ENCODE results near the gene BNIPL.
A peak's percentile ranks its signal among the peaks of the same experiment; 100 is the strongest.

The BNIPL gene

DNA sequence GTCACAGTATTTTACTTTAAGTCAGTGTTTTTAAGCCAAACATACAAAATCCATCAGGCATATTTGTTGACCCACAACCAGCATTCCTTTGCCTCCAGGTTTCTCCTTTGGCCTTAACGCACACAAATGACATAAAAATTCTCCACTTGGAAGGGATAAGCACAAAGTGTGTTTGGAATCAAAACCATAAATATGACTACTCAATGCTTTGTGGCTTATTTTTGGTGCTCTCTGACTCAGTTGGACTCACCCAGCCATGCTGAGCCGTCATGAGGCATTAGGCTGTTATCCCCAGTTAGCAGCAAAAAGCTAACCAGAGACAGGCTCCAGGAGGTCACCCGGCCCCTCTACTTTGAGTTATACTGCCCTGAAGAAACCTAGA is 27.2 kb upstream of the BNIPL start:
- Histone ChIP-seq H3K36me3 (ENCODE audit: low read length) (no peaks in the 10 kb centered on the region), H4K20me1 (ENCODE audit: low read depth, low read length) (no peaks in the 10 kb centered on the region), H3K9me2 (replicated peaks; ENCODE audit: insufficient read depth, low read length) (no peaks in the 10 kb centered on the region), H3K27ac (ENCODE audit: low read depth, low read length) (no peak overlapping the region), H3F3A (ENCODE audit: insufficient read depth) (peaks cover 8% of the 10 kb centered on the region; the same call in 1 of the 2 replicates), H3K4me2 (ENCODE audit: low read depth, low read length, poor library complexity, severe bottlenecking) (peak overlapping the region; percentile 75), H3K9me3 (ENCODE audit: insufficient read depth, low read length) (no peaks in the 10 kb centered on the region), H3K27me3 (ENCODE audit: low read length) (no peaks in the 10 kb centered on the region), H3K9ac (ENCODE audit: low read length) (peak overlapping the region; percentile 83), H3K4me3 (ENCODE audit: insufficient read depth, low read length, poor library complexity, severe bottlenecking) (peak overlapping the region; percentile 87), H3K79me2 (ENCODE audit: insufficient read depth, low read length) (peaks cover 12% of the 10 kb centered on the region; the same call in 1 of the 2 replicates), H2AFZ (ENCODE audit: low read depth, low read length, severe bottlenecking) (peak overlapping the region; percentile 85)
- TF ChIP-seq CTCF (IDR thresholded peaks at IDR 0.05; ENCODE audit: insufficient read depth, low read length, poor library complexity, severe bottlenecking) (no peak), EZH2phosphoT487 (conservative IDR thresholded peaks at IDR 0.05; ENCODE audit: low read length) (no peak)

DNA sequence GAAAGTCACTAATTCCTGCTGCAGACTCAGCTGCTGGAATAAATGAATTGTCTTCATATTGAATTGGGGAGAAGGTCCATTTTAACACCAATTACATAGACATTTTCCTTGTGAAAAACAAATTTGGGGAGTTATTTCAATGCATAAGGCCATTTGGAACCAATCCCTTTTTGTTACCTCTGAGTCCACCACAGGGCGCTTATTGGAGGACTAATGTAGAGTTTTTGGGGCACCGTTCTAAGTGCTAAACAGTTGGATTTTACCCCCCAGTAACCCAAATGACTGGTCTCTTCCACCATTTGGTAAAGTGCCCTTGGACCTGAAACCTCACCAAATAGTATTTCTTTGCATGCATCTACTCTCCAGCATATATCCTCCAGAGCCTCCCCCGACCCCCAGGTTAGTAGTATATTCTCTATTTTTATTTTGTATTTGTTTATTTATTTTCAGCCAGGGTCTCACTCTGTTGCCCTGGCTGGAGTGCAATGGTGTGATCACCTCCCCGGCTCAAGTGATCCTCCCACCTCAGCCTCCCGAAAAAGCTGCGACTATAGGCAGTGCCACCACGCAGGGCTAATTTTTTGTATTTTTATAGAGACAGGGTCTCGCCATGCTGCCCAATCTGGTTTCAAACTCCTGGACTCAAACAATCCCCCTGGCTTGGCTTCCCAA is 26.6 kb upstream of the BNIPL start:
- no peak overlapping the region for H2AFZ ChIP-seq (ENCODE audit: low read depth, low read length, severe bottlenecking)
- peak overlapping the region; percentile 75 for H3K4me2 ChIP-seq (ENCODE audit: low read depth, low read length, poor library complexity, severe bottlenecking)
- H3K9me3 ChIP-seq (ENCODE audit: insufficient read depth, low read length): no peaks in the 10 kb centered on the region
- H3K4me3 ChIP-seq (ENCODE audit: insufficient read depth, low read length, poor library complexity, severe bottlenecking): peak overlapping the region; percentile 87
- H3K27me3 ChIP-seq (ENCODE audit: low read length): no peaks in the 10 kb centered on the region
- no peaks in the 10 kb centered on the region for H4K20me1 ChIP-seq (ENCODE audit: low read depth, low read length)
- H3K36me3 ChIP-seq (ENCODE audit: low read length): no peaks in the 10 kb centered on the region
- H3K79me2 ChIP-seq (ENCODE audit: insufficient read depth, low read length): peaks cover 12% of the 10 kb centered on the region; the same call in 1 of the 2 replicates
- H3F3A ChIP-seq (ENCODE audit: insufficient read depth): peaks cover 8% of the 10 kb centered on the region; the same call in 1 of the 2 replicates
- H3K9me2 ChIP-seq (replicated peaks; ENCODE audit: insufficient read depth, low read length): no peaks in the 10 kb centered on the region
- no peak overlapping the region for H3K27ac ChIP-seq (ENCODE audit: low read depth, low read length)
- TF ChIP-seq CTCF (IDR thresholded peaks at IDR 0.05; ENCODE audit: insufficient read depth, low read length, poor library complexity, severe bottlenecking): no peak
- no peak for TF ChIP-seq EZH2phosphoT487 (conservative IDR thresholded peaks at IDR 0.05; ENCODE audit: low read length)
- peak overlapping the region; percentile 83 for H3K9ac ChIP-seq (ENCODE audit: low read length)

DNA sequence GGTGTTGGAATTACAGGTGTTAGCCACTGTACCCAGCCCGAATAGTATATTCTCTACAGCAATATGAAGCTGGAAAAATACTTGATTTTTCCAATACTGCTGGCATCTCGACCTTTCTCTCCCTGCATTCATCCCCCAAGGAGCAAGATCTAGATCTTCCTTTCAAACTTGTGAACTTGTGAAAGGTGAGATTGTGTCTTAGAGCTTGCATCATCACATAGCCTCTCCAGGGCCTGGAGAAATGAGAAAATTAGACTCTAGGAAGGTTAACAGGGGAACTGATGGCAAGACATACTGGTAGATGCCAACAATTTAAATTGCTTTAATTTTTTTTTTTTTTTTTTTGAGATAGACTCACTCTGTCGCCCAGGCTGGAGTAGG is 26.1 kb upstream of the BNIPL start:
- H4K20me1 ChIP-seq (ENCODE audit: low read depth, low read length): no peaks in the 10 kb centered on the region
- H3K9me2 ChIP-seq (replicated peaks; ENCODE audit: insufficient read depth, low read length): no peaks in the 10 kb centered on the region
- TF ChIP-seq CTCF (IDR thresholded peaks at IDR 0.05; ENCODE audit: insufficient read depth, low read length, poor library complexity, severe bottlenecking) (no peak), EZH2phosphoT487 (conservative IDR thresholded peaks at IDR 0.05; ENCODE audit: low read length) (no peak)
- no peak overlapping the region for H3K27ac ChIP-seq (ENCODE audit: low read depth, low read length)
- H3F3A ChIP-seq (ENCODE audit: insufficient read depth): peaks cover 8% of the 10 kb centered on the region; the same call in 1 of the 2 replicates
- H3K9me3 ChIP-seq (ENCODE audit: insufficient read depth, low read length): no peaks in the 10 kb centered on the region
- H3K27me3 ChIP-seq (ENCODE audit: low read length): no peaks in the 10 kb centered on the region
- no peak overlapping the region for H2AFZ ChIP-seq (ENCODE audit: low read depth, low read length, severe bottlenecking)
- H3K4me2 ChIP-seq (ENCODE audit: low read depth, low read length, poor library complexity, severe bottlenecking): no peak overlapping the region
- H3K79me2 ChIP-seq (ENCODE audit: insufficient read depth, low read length): peaks cover 12% of the 10 kb centered on the region; the same call in 1 of the 2 replicates
- H3K4me3 ChIP-seq (ENCODE audit: insufficient read depth, low read length, poor library complexity, severe bottlenecking): no peak overlapping the region
- no peak overlapping the region for H3K9ac ChIP-seq (ENCODE audit: low read length)
- no peaks in the 10 kb centered on the region for H3K36me3 ChIP-seq (ENCODE audit: low read length)

Data from SU-DHL-6 (cell line).